Suprapubic skin (tissue), 3 donors: ENCODE measurements around the gene NABP1.

Experiments used
- CTCF ChIP-seq, 2 donors: fragments of 200-600 bp in 1 of 2; fragments of 450-650 bp in 1 of 2; sonication (generic) in 1 of 2; IDR thresholded peaks; one replicate each; pipeline ENCODE4 v1.5.1; 2016 to 2019; ENCODE audit warnings: antibody characterized with exemption in 2 of 2, mild to moderate bottlenecking in 1 of 2, moderate library complexity in 1 of 2
- POLR2AphosphoS5 ChIP-seq, 3 donors: sonication (generic); formaldehyde crosslinking; IDR thresholded peaks; one replicate each; pipeline ENCODE4 v1.6.1; 2017; ENCODE audit warnings: antibody characterized with exemption in 3 of 3

- no peak for TF ChIP-seq CTCF (IDR thresholded peaks at IDR 0.05)
- no peak for TF ChIP-seq POLR2AphosphoS5 (IDR thresholded peaks at IDR 0.05)
Measured at GRCh38 chr2:191705084-191705483, 27.1 kb downstream of the NABP1 start.
